GM12873 (cell line): ENCODE data around the gene PKNOX2.

Experiments
- CTCF ChIP-seq: IDR thresholded peaks from 2 replicates; pipeline ENCODE4 v1.5.1; 2012; ENCODE audit warnings: low read depth, mild to moderate bottlenecking, moderate library complexity, low read length, control low read depth; ENCODE audit not compliant: insufficient read depth; ENCODE audit errors: missing control alignments

Gene PKNOX2

GRCh38 chr11:125129316-125129993 lies 35.1 kb upstream of the PKNOX2 start:
- TF ChIP-seq CTCF = no peak

- TF ChIP-seq CTCF = no peak
Measured at GRCh38 chr11:125132071-125132470, 32.5 kb upstream of the PKNOX2 start.

DNA sequence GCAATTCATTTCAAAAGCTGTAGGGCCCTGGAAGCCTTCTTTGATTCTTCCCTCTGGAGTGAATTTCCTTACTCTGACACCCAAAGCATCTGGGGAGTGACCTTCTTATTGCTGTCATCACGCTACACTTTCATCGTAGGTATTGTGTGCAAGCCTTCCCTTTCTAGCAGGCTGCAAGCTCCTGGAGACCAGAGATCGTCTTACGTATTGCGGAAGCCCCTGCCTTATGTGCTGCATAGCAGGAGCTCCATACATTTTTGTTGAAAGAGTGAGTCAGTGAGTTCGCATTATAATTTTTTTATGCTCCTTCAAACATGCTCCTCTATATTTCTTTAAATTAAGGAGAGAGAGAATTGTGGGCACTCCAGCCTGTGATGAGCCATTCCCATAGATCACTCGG lies 32.0 kb upstream of the PKNOX2 start:
- no peak for TF ChIP-seq CTCF

GRCh38 chr11:125136001-125136400 lies 28.6 kb upstream of the PKNOX2 start:
- no peak for TF ChIP-seq CTCF

- TF ChIP-seq CTCF = no peak
Measured at GRCh38 chr11:125138966-125139365, 25.6 kb upstream of the PKNOX2 start.

DNA sequence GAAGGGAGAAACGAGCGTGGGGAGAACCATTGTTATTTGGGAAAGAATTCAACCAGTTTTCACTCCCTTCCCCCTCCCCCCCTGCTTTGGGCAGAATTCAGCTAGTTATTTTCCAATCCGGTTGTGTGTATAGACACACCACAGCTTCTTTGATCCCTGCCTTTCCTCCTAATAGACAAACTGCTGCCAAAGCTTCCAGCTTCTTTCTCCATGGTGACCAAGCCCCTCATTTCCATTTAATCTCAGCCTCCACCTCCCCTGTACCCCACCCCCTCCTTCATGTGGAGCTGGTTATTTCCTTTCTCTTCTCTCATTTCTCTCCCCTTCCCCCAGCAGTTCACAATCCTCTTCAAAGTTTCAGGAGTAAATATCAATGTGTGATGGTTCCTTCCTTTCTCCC lies 24.8 kb upstream of the PKNOX2 start:
- TF ChIP-seq CTCF = no peak

DNA sequence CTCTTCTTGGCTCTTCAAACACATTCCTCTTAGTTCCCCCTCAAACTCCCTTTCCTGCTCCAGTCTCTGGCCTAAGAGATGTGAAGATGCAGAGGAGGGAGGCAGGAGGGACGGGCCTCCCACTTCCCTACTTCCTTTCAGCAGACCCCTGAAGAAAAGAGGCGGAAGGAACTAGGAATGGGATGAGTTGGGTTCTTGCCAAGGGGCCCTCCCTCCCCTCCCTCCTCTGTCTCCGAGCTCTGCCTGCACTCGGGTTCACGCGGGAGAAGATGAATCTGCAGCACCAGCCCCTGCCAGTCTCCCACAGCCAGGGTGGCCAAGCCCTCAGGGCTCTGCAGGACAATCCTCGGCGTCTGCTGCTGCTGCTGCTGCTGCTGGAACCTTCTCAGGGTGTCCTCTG lies 24.3 kb upstream of the PKNOX2 start:
- TF ChIP-seq CTCF = no peak
